A673 (cell line): ENCODE data around the gene DSP. TPM values are rescaled to one million over a fixed set of nuclear protein-coding genes. Genes with fewer than 3 reads are reported as not detected.

Source experiments
- BruUV-seq: library from RNA; stranded (reverse); fragments of 400-500 nt; replicated peaks from 2 replicates; lab custom pipeline; 2021; lab: Mats Ljungman, UMichigan
- CTCF ChIA-PET: fragments of 300-600 bp; sonication (Branson Sonifier 250); formaldehyde crosslinking; loops from one replicate; lab custom pipeline; 2022; ENCODE audit warnings: antibody characterized with exemption; lab: Charles Lee
- POLR2A ChIA-PET: fragments of 300-600 bp; sonication (Branson Sonifier 250); formaldehyde crosslinking; loops from one replicate; lab custom pipeline; 2022; ENCODE audit warnings: antibody characterized with exemption; ENCODE audit not compliant: low non-redundant PET; lab: Charles Lee
- DNase-seq: peaks from one replicate; pipeline ENCODE4 v3.0.0-alpha.2; 2015; ENCODE audit warnings: low spot score
- H3K27ac ChIP-seq: fragments of 200-600 bp; sonication (generic); 2 replicates; pipeline ENCODE4 v1.5.1; 2016; ENCODE audit warnings: mixed run types, low read depth, mild to moderate bottlenecking, mixed read lengths, antibody characterized with exemption, low read length; ENCODE audit not compliant: poor library complexity, severe bottlenecking
- H3K27me3 ChIP-seq: fragments of 200-600 bp; sonication (generic); replicated peaks from 2 replicates; pipeline ENCODE4 v1.6.1; 2017; ENCODE audit warnings: mixed run types, low read depth, mild to moderate bottlenecking, mixed read lengths, antibody characterized with exemption, low read length; ENCODE audit not compliant: insufficient read depth, poor library complexity
- H3K36me3 ChIP-seq: fragments of 200-600 bp; sonication (generic); 2 replicates; pipeline ENCODE4 v1.6.1; 2016; ENCODE audit warnings: mixed run types, mild to moderate bottlenecking, mixed read lengths, antibody characterized with exemption, low read length; ENCODE audit not compliant: insufficient read depth, poor library complexity, severe bottlenecking
- H3K4me1 ChIP-seq: fragments of 200-600 bp; sonication (generic); 2 replicates; pipeline ENCODE4 v1.6.1; 2017; ENCODE audit warnings: mixed run types, mild to moderate bottlenecking, mixed read lengths, antibody characterized with exemption, low read length; ENCODE audit not compliant: insufficient read depth, poor library complexity, severe bottlenecking
- H3K4me3 ChIP-seq: fragments of 200-600 bp; sonication (generic); 2 replicates; pipeline ENCODE4 v1.5.1; 2016; ENCODE audit warnings: low read depth, mixed run types, mild to moderate bottlenecking, mixed read lengths, low read length; ENCODE audit not compliant: poor library complexity, severe bottlenecking
- H3K9me3 ChIP-seq: fragments of 200-600 bp; sonication (generic); 2 replicates; pipeline ENCODE4 v1.6.1; 2016; ENCODE audit warnings: mixed run types, low read depth, mild to moderate bottlenecking, mixed read lengths, antibody characterized with exemption, low read length; ENCODE audit not compliant: poor library complexity, severe bottlenecking
- CTCF ChIP-seq: fragments of 300-800, 200-600 bp; sonication (generic); conservative IDR thresholded peaks from 2 replicates; pipeline ENCODE4 v1.5.1; 2017; ENCODE audit warnings: low read depth, mild to moderate bottlenecking, antibody characterized with exemption, low read length, moderate library complexity, mixed read lengths
- EZH2 ChIP-seq: fragments of 200-600 bp; sonication (generic); IDR thresholded peaks from 2 replicates; pipeline ENCODE4 v1.6.1; 2017; ENCODE audit warnings: borderline replicate concordance, low read depth, mild to moderate bottlenecking, mixed read lengths, antibody characterized with exemption, low read length; ENCODE audit not compliant: poor library complexity, severe bottlenecking
- intact Hi-C: fragments of 100-400 bp; cut with micrococcal nuclease; formaldehyde crosslinking; loops from one replicate; pipeline ENCODE4 v1.10.0; 2022; ENCODE audit not compliant: unreplicated experiment
- total RNA-seq: library from RNA; stranded (reverse); gene quantifications from 2 replicates; pipeline ENCODE4 v1.2.3, GENCODE V29; 2021

Gene DSP
- total RNA-seq, 1 experiment from 2014 or later, result 0.28 TPM

DNA sequence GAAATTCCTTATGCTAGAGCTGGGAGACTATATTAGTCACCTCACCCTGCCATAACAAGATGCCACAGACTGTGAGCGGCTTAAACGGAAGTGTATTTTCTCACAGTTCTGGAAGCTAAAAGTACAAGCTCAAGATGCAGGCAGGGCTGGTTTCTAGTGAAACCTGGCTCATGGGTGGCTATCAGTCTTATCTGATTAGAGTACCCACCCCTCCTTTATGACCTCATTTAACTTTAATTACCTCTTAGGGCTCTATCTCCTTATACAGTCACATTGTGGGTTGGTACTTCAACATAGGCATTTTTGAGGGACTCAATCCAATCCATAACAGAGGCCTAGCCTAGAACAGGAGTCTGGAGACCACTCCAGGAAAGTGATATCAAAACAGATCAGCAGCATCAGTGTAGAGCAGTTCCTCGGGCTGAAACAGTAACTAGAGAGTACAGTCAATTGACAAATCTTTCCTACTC is 46.2 kb downstream of the DSP start:
- intact Hi-C loops, result no loop called here
- CTCF ChIA-PET, result no interaction called here
- TF ChIP-seq EZH2 (no peak), CTCF (no peak)
- POLR2A ChIA-PET, result no interaction called here
- no TSS peak for BruUV-seq
- Histone ChIP-seq H3K4me1 (peaks cover 15% of the 10 kb centered on the region), H3K27ac (no peak overlapping the region), H3K36me3 (no peaks in the 10 kb centered on the region), H3K27me3 (no peaks in the 10 kb centered on the region), H3K4me3 (no peak overlapping the region), H3K9me3 (no peaks in the 10 kb centered on the region)
- no peak for DNase-seq

- intact Hi-C loops, result no loop called here
- Histone ChIP-seq H3K36me3 (peaks cover under 1% of the 10 kb centered on the region), H3K4me3 (no peak overlapping the region), H3K27ac (no peak overlapping the region), H3K9me3 (no peaks in the 10 kb centered on the region), H3K27me3 (no peaks in the 10 kb centered on the region), H3K4me1 (peaks cover 15% of the 10 kb centered on the region)
- CTCF ChIA-PET, result no interaction called here
- no TSS peak for BruUV-seq
- DNase-seq, result no peak
- TF ChIP-seq EZH2 (no peak), CTCF (no peak)
- POLR2A ChIA-PET, result no interaction called here
These were observed 47.0 kb downstream of the DSP start for GRCh38 chr6:7588506-7588905.

DNA sequence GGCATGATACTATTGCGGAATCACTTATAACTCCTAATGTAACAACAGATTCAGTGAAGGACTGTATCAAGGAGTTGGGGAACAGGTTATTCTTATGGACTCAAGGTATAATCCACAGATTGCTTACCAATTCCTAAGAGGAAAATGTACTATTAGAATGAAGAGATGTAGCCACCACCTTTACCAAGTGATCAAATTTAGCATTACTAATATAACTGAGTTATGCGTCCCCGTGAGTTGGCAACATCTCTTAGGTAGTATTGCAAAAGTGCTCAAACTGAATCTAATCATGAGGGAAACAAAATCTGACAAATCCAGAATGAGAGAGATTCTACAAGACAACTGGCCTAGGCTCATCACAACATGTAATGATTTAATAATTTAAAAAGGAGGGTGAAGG is 47.8 kb downstream of the DSP start:
- ChIA-PET CTCF (interaction anchor here (1.4 kb wide), 1 partner anchor 164 kb away, joined by 8 read pairs; no protein-coding TSS in a partner anchor), POLR2A (no interaction called here)
- BruUV-seq, result no TSS peak
- DNase-seq, result no peak
- Histone ChIP-seq H3K27me3 (no peaks in the 10 kb centered on the region), H3K36me3 (peaks cover 7% of the 10 kb centered on the region), H3K4me1 (peaks cover 15% of the 10 kb centered on the region), H3K4me3 (no peak overlapping the region), H3K27ac (no peak overlapping the region), H3K9me3 (no peaks in the 10 kb centered on the region)
- TF ChIP-seq CTCF (no peak), EZH2 (no peak)
- intact Hi-C loops, result no loop called here
